HK-2 (cell line): ENCODE results near the gene NEGR1.

Experiments used
- DNase-seq: peaks from one replicate; pipeline ENCODE4 v3.0.0-alpha.2; 2018; ENCODE audit not compliant: unreplicated experiment

The NEGR1 gene

GRCh38 chr1:71783071-71783470, 499.3 kb downstream of the NEGR1 start:
- DNase-seq: no peak

- DNase-seq: no peak
Observed at GRCh38 chr1:71781450-71781849, 500.9 kb downstream of the NEGR1 start.

DNA sequence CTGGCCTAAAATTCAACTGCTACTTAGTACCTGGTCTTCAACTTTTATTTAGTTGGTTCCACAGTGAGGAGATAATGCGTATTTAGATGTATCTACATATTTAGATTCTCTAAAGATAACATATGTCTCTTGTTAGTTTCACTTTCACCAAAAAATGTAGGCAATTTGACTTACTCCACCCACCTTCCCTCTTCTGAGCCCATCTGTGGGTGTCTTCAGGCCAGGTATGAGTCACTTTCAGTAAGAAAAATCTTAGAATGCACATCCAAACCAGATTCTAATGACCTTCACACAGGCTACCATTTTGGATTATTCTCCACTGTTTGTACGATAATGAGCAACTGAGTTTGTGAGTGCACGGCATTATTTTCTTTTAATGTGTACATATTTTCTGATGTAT, 501.7 kb downstream of the NEGR1 start:
- no peak for DNase-seq

GRCh38 chr1:71778940-71779339, 503.4 kb downstream of the NEGR1 start:
- DNase-seq: no peak

DNA sequence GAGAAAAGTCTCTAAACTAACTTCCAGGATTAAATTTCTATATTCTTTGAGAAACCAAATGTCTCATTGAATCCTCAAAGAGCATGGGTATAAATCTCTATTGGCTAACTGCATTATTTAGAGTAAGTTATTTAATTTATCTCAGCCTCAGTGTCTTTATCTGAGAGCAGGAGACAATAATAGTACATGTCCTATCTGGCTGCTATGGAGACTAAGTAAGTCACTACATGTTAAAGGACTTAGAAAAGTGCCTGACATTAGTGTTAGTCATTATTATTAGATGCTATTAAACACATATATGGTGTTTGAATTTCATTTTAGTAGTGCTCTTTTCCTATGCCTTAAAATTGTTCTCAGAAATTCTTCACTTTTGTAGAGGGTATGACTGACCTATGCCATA, 505.2 kb downstream of the NEGR1 start:
- DNase-seq: no peak

DNA sequence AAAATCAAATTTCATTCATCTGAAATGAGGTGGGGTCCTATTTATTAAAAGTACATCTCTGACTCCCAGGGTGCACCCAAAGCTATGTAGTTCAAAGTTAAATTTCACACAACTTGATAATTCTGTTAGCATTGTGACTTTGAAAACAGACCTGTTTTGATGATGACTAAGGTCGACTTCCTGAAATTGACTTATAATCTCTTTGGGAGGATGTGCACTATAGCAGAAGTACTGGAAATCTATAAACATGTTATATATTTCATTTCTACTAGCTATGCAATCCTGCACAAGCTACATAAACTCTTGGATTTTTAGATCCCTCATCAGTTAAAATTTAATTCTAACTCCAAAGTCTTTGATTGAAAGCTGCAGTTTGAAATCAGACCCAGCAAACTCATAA, 507.6 kb downstream of the NEGR1 start:
- DNase-seq: no peak

DNA sequence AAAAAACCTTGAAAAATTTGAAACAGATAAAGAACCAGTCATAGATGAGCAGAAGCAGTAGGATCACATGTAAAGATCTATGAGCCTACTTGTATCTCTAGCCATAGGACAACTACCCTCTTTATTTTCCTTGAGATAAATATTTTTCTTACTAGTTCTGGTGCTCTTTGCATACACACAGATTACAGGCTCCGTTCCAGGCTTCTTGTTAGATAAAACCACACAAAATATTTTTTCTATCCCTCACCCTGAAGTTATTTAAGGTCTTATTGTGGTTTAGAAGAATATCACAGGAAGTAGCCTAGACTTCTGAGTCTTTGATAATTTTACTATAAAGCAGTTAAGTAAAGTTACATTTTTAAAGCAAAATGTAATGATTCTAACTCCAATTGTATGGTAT, 512.2 kb downstream of the NEGR1 start:
- DNase-seq: no peak

DNA sequence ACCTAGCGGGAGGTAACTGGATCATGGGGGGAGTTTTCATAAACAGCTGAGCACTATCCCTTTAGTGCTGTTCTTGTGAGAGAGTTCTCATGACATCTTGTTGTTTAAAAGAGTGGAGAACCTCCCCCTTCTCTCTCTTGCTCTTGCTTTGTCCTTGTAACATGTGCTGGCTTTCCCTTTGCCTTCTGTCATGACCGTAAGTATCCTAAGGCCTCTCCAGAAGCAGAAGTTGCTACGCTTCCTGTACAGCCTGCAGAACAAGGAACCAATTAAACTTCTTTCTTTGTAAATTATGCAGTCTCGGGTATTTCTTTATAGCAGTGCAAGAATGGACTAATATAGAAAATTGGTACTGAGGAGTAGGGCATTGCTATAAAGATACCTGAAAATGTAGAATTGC, 515.6 kb downstream of the NEGR1 start:
- DNase-seq: no peak

- no peak for DNase-seq
Observed at GRCh38 chr1:71762514-71763255, 519.7 kb downstream of the NEGR1 start.

- no peak for DNase-seq
Observed at GRCh38 chr1:71755441-71755840, 526.9 kb downstream of the NEGR1 start.

GRCh38 chr1:71753746-71754145, 528.6 kb downstream of the NEGR1 start:
- no peak for DNase-seq

DNA sequence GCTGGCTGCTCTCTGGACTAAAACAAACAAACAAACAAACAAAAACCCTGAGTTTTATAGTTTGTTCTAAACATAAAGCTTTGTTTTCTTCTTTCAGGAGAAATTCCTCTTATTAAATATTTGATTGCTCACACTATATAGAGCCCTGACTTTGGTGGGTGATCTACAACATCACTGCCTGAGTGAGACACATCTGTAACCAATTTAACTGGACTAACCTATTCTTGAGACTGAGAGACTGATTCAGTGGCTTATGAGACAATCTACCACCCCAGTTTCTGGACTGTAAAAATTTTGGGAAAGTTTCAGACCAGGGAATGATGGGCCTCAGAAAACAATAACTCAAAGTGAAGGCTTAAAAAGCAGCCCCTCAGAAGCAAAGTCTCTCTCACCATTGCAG, 537.0 kb downstream of the NEGR1 start:
- no peak for DNase-seq

DNA sequence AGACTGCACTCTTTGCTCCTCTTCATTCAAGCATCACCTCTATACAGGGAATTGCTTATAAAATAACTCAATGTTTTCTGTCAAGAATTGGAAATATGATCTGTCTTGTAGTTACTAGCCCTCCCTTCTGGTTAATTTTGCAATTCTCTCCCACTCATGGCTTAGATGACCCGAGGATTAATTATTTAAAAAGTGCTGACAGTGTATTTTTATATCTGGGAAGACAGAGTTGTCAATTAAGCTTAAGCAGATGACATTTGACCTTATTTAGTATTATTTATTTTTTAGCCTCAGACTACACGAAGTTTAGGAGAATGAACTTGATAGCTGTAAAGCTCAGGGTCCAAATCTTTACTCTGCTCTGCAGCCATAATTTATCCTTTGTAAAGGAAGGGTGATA, 538.5 kb downstream of the NEGR1 start:
- no peak for DNase-seq

GRCh38 chr1:71738910-71739309, 543.4 kb downstream of the NEGR1 start:
- no peak for DNase-seq

- no peak for DNase-seq
Observed at GRCh38 chr1:71738256-71738655, 544.1 kb downstream of the NEGR1 start.

DNA sequence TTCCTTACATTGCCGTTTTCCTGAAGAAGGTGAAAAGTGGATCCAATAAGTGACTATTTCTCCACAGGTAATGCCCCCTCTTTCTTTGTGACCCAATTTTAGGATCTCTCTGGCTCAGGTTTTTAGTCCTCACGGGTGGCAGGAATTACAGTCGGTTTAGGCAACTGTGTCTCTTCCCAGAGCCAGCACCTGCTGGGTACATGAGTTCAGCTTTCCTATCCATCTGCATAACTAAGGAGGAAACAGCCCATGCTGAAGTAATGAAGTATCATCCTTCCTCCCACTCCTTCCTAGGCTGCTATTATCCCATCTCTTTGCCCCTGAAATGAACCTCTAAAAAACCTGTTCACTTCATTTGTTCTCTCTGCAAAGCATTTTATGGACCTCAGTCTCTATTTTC, 544.6 kb downstream of the NEGR1 start:
- no peak for DNase-seq

- DNase-seq: no peak
Observed at GRCh38 chr1:71733121-71733520, 549.2 kb downstream of the NEGR1 start.

DNA sequence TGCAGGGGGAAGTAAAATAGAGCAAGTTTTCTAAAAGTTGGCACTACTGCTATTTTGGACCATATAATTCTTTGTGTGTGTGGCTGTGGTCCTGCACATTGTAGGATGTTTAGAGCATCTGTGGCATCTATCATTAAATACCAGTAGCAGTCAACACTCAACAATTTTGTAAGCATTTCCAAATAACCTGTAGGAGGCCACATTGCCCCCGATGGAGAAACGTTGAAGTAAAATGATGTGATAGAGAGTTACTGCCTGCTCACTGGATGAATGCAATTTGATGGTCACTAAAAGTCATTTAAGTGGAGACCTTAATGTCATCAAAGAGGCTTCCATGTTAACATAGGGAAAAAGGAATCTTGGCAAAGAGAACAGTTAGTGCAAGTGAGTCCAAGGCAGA, 560.8 kb downstream of the NEGR1 start:
- no peak for DNase-seq

DNA sequence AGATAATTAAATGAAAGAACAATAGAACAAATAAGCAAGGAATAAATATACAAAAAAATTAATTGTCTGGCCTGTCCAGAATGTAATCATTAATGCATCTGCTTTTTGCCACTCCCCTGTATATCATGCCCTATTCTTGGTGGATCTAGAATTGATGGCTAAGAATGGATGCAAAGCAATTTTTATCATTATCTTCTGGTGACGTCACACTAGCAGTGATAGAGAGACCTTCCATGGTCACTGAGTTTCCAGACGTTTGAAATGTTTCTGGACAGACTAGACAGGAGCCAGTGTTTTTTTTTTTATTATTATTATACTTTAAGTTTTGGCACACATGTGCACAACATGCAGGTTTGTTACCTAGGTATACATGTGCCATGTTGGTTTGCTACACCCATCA, 563.0 kb downstream of the NEGR1 start:
- DNase-seq: no peak

- no peak for DNase-seq
Observed at GRCh38 chr1:71717186-71717585, 565.2 kb downstream of the NEGR1 start.

GRCh38 chr1:71711456-71711855, 570.9 kb downstream of the NEGR1 start:
- no peak for DNase-seq

DNA sequence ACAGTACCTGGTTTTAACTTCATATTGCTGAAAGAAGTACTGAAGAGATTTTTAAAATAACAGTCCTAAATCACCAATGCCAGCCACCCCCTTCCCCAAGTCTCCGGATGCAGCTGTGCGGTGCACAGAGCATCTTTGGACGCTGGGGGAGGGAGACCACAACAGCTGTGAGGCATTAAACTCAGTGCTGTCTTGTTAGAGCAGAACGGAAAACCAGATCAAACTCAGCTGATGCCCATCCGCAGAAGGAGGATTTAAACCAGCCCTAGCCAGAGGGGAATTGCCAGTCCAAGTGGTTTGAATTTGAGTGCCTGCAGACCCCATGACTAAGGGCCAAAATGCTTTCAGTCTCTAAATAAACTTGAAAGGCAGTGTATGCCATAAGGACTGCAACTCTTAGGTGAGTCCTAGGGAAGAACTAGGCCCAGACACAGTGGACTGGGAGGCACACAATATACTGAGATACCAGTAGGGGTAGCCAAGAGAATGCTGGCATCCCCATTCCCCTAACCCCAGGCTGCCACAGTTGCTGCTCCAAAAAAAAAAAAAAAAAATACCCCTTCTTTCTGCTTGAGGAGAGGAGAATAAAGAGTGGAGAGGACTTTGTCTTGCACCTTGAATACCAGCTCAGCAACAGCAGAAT, 576.2 kb downstream of the NEGR1 start:
- no peak for DNase-seq

- no peak for DNase-seq
Observed at GRCh38 chr1:71698186-71698585, 584.2 kb downstream of the NEGR1 start.

GRCh38 chr1:71695821-71696220, 586.5 kb downstream of the NEGR1 start:
- DNase-seq: no peak
